ENCODE measurements around the gene EPS15. TPM values are rescaled to one million over a fixed set of nuclear protein-coding genes. Genes with fewer than 3 reads are reported as not detected.

The EPS15 gene
- total and polyA plus RNA-seq, 2 of the 8 experiments (the other 6 are each of a cell fraction or from before 2014, with no cell fraction given), result 15.9 to 57.2 TPM

- H4K91ac ChIP-seq (replicated peaks; ENCODE audit: insufficient read length, low read length), result peak overlapping the region; percentile 1
- peak overlapping the region; percentile 74 for H3K27ac ChIP-seq (ENCODE audit: low read depth, low read length)
- no peak for TF ChIP-seq CTBP2 (IDR thresholded peaks at IDR 0.05; ENCODE audit: borderline replicate concordance, insufficient read depth, insufficient read length, low read length)
- POLR2A ChIA-PET (ENCODE audit: partially characterized antibody), result interaction anchor here (0.5 to 3.1 kb wide), 12 partner anchors 9 to 633 kb away, joined by 3 to 16 read pairs (median 4); partner anchors contain the start of genes BTF3L4, EPS15 and TTC39A
- no peaks in the 10 kb centered on the region; a peak in 1 of 8 replicates for H3K36me3 ChIP-seq (ENCODE audit: control insufficient read depth in 2 of 4, insufficient read depth in 4 of 4, low read length in 3 of 4)
- H4K5ac ChIP-seq (ENCODE audit: insufficient read length, low read depth, low read length), result peak overlapping the region; percentile 92
- CTCF ChIA-PET (ENCODE audit: partially characterized antibody), result interaction anchor here (0.6 to 1.0 kb wide), 4 partner anchors 9 to 209 kb away, joined by 3 to 4 read pairs (median 3); no protein-coding TSS in a partner anchor
- peak overlapping the region; percentile 46; the same call in 1 of the 2 replicates for H2BK5ac ChIP-seq (ENCODE audit: low read depth, low read length)
- H3K56ac ChIP-seq (replicated peaks; ENCODE audit: insufficient read length, low read depth, low read length), result no peak overlapping the region
- no peak overlapping the region for H3K4ac ChIP-seq (replicated peaks; ENCODE audit: insufficient read length, low read depth, low read length)
- 50% methylated on average over 8 of the region's 8 CpGs; no CpG with 5 or more reads in 1 of the 2 experiments for WGBS, 2 experiments (ENCODE audit: extremely low coverage in 1 of 2, insufficient coverage in 1 of 2, insufficient read length in 1 of 2, insufficient replicate concordance in 2 of 2, low coverage in 1 of 2, low lambda C conversion rate in 2 of 2, missing lambda C conversion rate in 1 of 2)
- no peaks in the 10 kb centered on the region for H3K79me1 ChIP-seq (ENCODE audit: low read depth, low read length)
- no peak overlapping the region for H3K14ac ChIP-seq (ENCODE audit: insufficient read length)
- H4K8ac ChIP-seq (ENCODE audit: extremely low read depth, insufficient read depth, low read length), result no peak overlapping the region
- peak overlapping the region; percentile 3 for H2BK120ac ChIP-seq (replicated peaks; ENCODE audit: low read depth, low read length)
- peaks cover 0 to 43% of the 10 kb centered on the region in 2 experiments; a peak in 2 of 4 replicates for H3K79me2 ChIP-seq (ENCODE audit: control insufficient read depth in 1 of 2, insufficient read depth in 2 of 2, low read length in 2 of 2)
- peak overlapping the region; percentile 95; the same call in 1 of the 2 replicates for H2BK12ac ChIP-seq (ENCODE audit: low read depth, low read length)
- H2BK15ac ChIP-seq (ENCODE audit: low read length), result no peak overlapping the region
- H4K20me1 ChIP-seq (replicated peaks in 1 of 2; ENCODE audit: control insufficient read depth in 1 of 2, insufficient read depth in 2 of 2, low read length in 2 of 2), result no peaks in the 10 kb centered on the region
- H3K23me2 ChIP-seq (ENCODE audit: low read depth, low read length), result no peaks in the 10 kb centered on the region
- peak overlapping the region in 2 of 4 experiments; percentile 17 to 51; a peak in 3 of 7 replicates for H3K9ac ChIP-seq (replicated peaks in 1 of 4; ENCODE audit: extremely low read depth in 1 of 4, low read depth in 3 of 4, low read length in 3 of 4)
- 0 out of 2 replicates have a peak overlapping the region, but pooled peaks have one; percentile 5 for H2AFZ ChIP-seq (ENCODE audit: low read length)
- peak overlapping the region; percentile 58 to 66 for H3K4me2 ChIP-seq (ENCODE audit: insufficient read depth in 1 of 2, low read depth in 2 of 2, low read length in 2 of 2)
- no peak for FAIRE-seq
- no peaks in the 10 kb centered on the region for H3K27me3 ChIP-seq (replicated peaks in 1 of 4; ENCODE audit: control insufficient read depth in 3 of 4, extremely low read depth in 1 of 4, insufficient read depth in 3 of 4, low read length in 3 of 4)
- H2AK5ac ChIP-seq (ENCODE audit: low read depth, low read length), result no peak overlapping the region; the same call in 1 of the 2 replicates
- peak overlapping the region in 1 of 4 experiments; percentile 75; a peak in 3 of 8 replicates for H3K4me3 ChIP-seq (ENCODE audit: extremely low read depth in 1 of 4, insufficient read depth in 2 of 4, low read depth in 3 of 4, low read length in 4 of 4)
- DNase-seq (ENCODE audit: low read depth in 1 of 2, low spot score in 2 of 2), result no peak
- peaks cover 0 to 8% (median 7%) of the 10 kb centered on the region in 4 experiments; a peak in 4 of 7 replicates for H3K4me1 ChIP-seq (replicated peaks in 1 of 4; ENCODE audit: control insufficient read depth in 3 of 4, insufficient read depth in 4 of 4, low read length in 3 of 4)
- H2BK20ac ChIP-seq (ENCODE audit: low read length), result 0 out of 2 replicates have a peak overlapping the region, but pooled peaks have one; percentile 26
- H3K23ac ChIP-seq (ENCODE audit: insufficient read length), result no peak overlapping the region
- no peaks in the 10 kb centered on the region for H3K9me3 ChIP-seq (ENCODE audit: insufficient read depth in 2 of 2, low read depth in 1 of 2, low read length in 1 of 2)
- peak overlapping the region; percentile 52; the same call in 1 of the 2 replicates for H3K18ac ChIP-seq (ENCODE audit: extremely low read depth, low read length)
These were observed 96.5 kb downstream of the EPS15 start for GRCh38 chr1:51422367-51423072.

Measured in H1 (cell line).